Thoracic aorta (tissue), 2 donors: ENCODE results near the gene KRT84. TPM values are rescaled to one million over a fixed set of nuclear protein-coding genes. Genes with fewer than 3 reads are reported as not detected.

ENCODE experiments used
- ATAC-seq: fragments of 150-250 bp; one replicate; pipeline ENCODE4 v1.8.0; 2017; ENCODE audit warnings: low read depth; ENCODE audit not compliant: insufficient number of reproducible peaks, low FRiP score
- DNase-seq: peaks from one replicate; pipeline ENCODE4 v3.0.0-alpha.2; 2020; ENCODE audit warnings: low spot score
- H3K27ac ChIP-seq, 2 donors: fragments of 200-600 bp; sonication (generic); 1 replicate in 1 of 2; 2 replicates in 1 of 2; pipeline ENCODE4 v1.5.1; 2016; ENCODE audit warnings: mild to moderate bottlenecking in 2 of 2, moderate library complexity in 2 of 2
- H3K27me3 ChIP-seq: fragments of 200-600 bp; sonication (generic); replicated peaks from 2 replicates; pipeline ENCODE4 v1.6.0; 2016; ENCODE audit warnings: mild to moderate bottlenecking; ENCODE audit not compliant: insufficient read depth
- H3K36me3 ChIP-seq: fragments of 200-600 bp; sonication (generic); one replicate; pipeline ENCODE4 v1.5.1; 2016
- H3K4me1 ChIP-seq, 2 donors: fragments of 200-600 bp; sonication (generic); 1 replicate in 1 of 2; 2 replicates in 1 of 2; pipeline versions ENCODE4 v1.5.1 to v1.6.0; 2016; ENCODE audit warnings: low read depth in 2 of 2, mild to moderate bottlenecking in 1 of 2; ENCODE audit not compliant: control insufficient read depth in 1 of 2
- H3K4me3 ChIP-seq: fragments of 200-600 bp; sonication (generic); 2 replicates; pipeline ENCODE4 v1.5.1; 2016; ENCODE audit warnings: mild to moderate bottlenecking
- H3K9me3 ChIP-seq: fragments of 200-600 bp; sonication (generic); 2 replicates; pipeline ENCODE4 v1.5.1; 2016
- CTCF ChIP-seq: fragments of 200-600 bp; sonication (generic); IDR thresholded peaks from one replicate; pipeline ENCODE4 v1.5.1; 2019; ENCODE audit warnings: antibody characterized with exemption
- total RNA-seq, 2 donors: library from RNA; depleted of rRNA; stranded (reverse); fragments of >200 nt; gene quantifications; one replicate each; pipeline versions ENCODE4 v1.1.0 to v1.2.3, GENCODE V29; 2016

KRT84 gene
- total RNA-seq, 2 donors from 2014 or later, result not detected

GRCh38 chr12:52423661-52424500, 38.4 kb upstream of the KRT84 start:
- Histone ChIP-seq H3K9me3 (no peaks in the 10 kb centered on the region), H3K4me1 (no peaks in the 10 kb centered on the region), H3K36me3 (no peaks in the 10 kb centered on the region), H3K27me3 (no peaks in the 10 kb centered on the region), H3K4me3 (no peak overlapping the region), H3K27ac (no peak overlapping the region)
- ATAC-seq, result no peak
- no peak for DNase-seq
- TF ChIP-seq CTCF, result no peak

- H3K36me3 ChIP-seq, result no peaks in the 10 kb centered on the region
- DNase-seq (no peak), ATAC-seq (no peak)
- no peak overlapping the region for H3K27ac ChIP-seq
- no peaks in the 10 kb centered on the region for H3K27me3 ChIP-seq
- H3K4me3 ChIP-seq, result no peak overlapping the region
- H3K4me1 ChIP-seq, result no peaks in the 10 kb centered on the region
- no peaks in the 10 kb centered on the region for H3K9me3 ChIP-seq
- no peak for TF ChIP-seq CTCF
Measured at GRCh38 chr12:52423035-52423434, 37.6 kb upstream of the KRT84 start.

GRCh38 chr12:52419656-52420055, 34.2 kb upstream of the KRT84 start:
- ATAC-seq (no peak), DNase-seq (no peak)
- no peaks in the 10 kb centered on the region for H3K9me3 ChIP-seq
- no peak overlapping the region for H3K27ac ChIP-seq
- no peak overlapping the region for H3K4me3 ChIP-seq
- TF ChIP-seq CTCF, result no peak
- no peaks in the 10 kb centered on the region for H3K4me1 ChIP-seq
- H3K27me3 ChIP-seq, result no peaks in the 10 kb centered on the region
- H3K36me3 ChIP-seq, result no peaks in the 10 kb centered on the region

GRCh38 chr12:52418576-52419110, 33.2 kb upstream of the KRT84 start:
- no peak for TF ChIP-seq CTCF
- DNase-seq (no peak), ATAC-seq (no peak)
- Histone ChIP-seq H3K4me3 (no peak overlapping the region), H3K36me3 (no peaks in the 10 kb centered on the region), H3K27ac (no peak overlapping the region), H3K4me1 (no peaks in the 10 kb centered on the region), H3K27me3 (no peaks in the 10 kb centered on the region), H3K9me3 (no peaks in the 10 kb centered on the region)

- H3K27me3 ChIP-seq, result no peaks in the 10 kb centered on the region
- H3K4me3 ChIP-seq, result no peak overlapping the region
- no peaks in the 10 kb centered on the region for H3K9me3 ChIP-seq
- no peak for DNase-seq
- TF ChIP-seq CTCF, result no peak
- no peak overlapping the region for H3K27ac ChIP-seq
- ATAC-seq, result no peak
- no peaks in the 10 kb centered on the region for H3K36me3 ChIP-seq
- H3K4me1 ChIP-seq, result no peaks in the 10 kb centered on the region
Measured at GRCh38 chr12:52417740-52418139, 32.3 kb upstream of the KRT84 start.
